Mesodermal cell (in vitro differentiated cells): ENCODE measurements around the gene GET3. TPM values are rescaled to one million over a fixed set of nuclear protein-coding genes. Genes with fewer than 3 reads are reported as not detected.
A peak's percentile ranks its signal among the peaks of the same experiment; 100 is the strongest.
"Not testable (repeated sequence)": the region's sequence is repeated elsewhere in the genome, so short reads cannot be mapped to it uniquely, and the experiment has no call there.

ENCODE experiments used
- H3K27ac ChIP-seq: 2 replicates; pipeline ENCODE4 v1.7.0; 2013; ENCODE audit warnings: mild to moderate bottlenecking, low read depth, low read length, moderate library complexity; ENCODE audit not compliant: severe bottlenecking
- H3K36me3 ChIP-seq: 2 replicates; pipeline ENCODE4 v1.7.1; 2013; ENCODE audit warnings: mild to moderate bottlenecking, low read length, moderate library complexity; ENCODE audit not compliant: control insufficient read depth, insufficient read depth
- H3K4me1 ChIP-seq: one replicate; pipeline ENCODE4 v1.7.1; 2013; ENCODE audit warnings: mild to moderate bottlenecking, low read length; ENCODE audit not compliant: insufficient read depth, control insufficient read depth, poor library complexity, severe bottlenecking
- H3K4me3 ChIP-seq: 2 replicates; pipeline ENCODE4 v1.7.0; 2013; ENCODE audit warnings: low read length, control low read depth, mild to moderate bottlenecking; ENCODE audit not compliant: insufficient read depth, poor library complexity, severe bottlenecking; ENCODE audit errors: extremely low read depth
- H3K9me3 ChIP-seq: 2 replicates; pipeline ENCODE4 v1.7.1; 2013; ENCODE audit warnings: mild to moderate bottlenecking, low read length, moderate library complexity; ENCODE audit not compliant: control insufficient read depth
- WGBS, 2 experiments: methylation state at CpG; one replicate each; pipeline ENCODE4 v1.1.5; 2013; ENCODE audit warnings: missing lambda C conversion rate in 2 of 2; ENCODE audit not compliant: insufficient coverage in 2 of 2; 5-methylcytosine and 5-hydroxymethylcytosine counted together
- polyA plus RNA-seq, 2 experiments: library from polyadenylated mRNA; stranded (reverse); fragments of 50-300 nt; gene quantifications; one replicate each; pipeline ENCODE4 v1.2.3, GENCODE V29; 2013

The GET3 gene
- 87.7 TPM for polyA plus RNA-seq (2013, experiment 1 of 2)
- polyA plus RNA-seq (2013, experiment 2 of 2), result 78.6 TPM

GRCh38 chr19:12736995-12737834, at the start of gene GET3:
TSS of gene GET3 (plus strand) at chr19:12737497. CDS start at chr19:12737506, 9 bp downstream.
- Histone ChIP-seq H3K4me1 (peaks cover 15% of the 10 kb centered on the region), H3K9me3 (no peaks in the 10 kb centered on the region), H3K36me3 (peaks cover 38% of the 10 kb centered on the region), H3K4me3 (peak within 1 kb of the TSS; percentile 86), H3K27ac (peak within 1 kb of the TSS; percentile 99)
- WGBS, 2 experiments, result 1% methylated on average over 23 to 28 of the region's 29 CpGs

- Histone ChIP-seq H3K27ac (no peak overlapping the region), H3K4me3 (no peak overlapping the region), H3K36me3 (peaks cover 8% of the 10 kb centered on the region), H3K4me1 (no peaks in the 10 kb centered on the region), H3K9me3 (no peaks in the 10 kb centered on the region)
- WGBS, 2 experiments, result 91 to 96% methylated on average over 9 to 12 of the region's 12 CpGs
Observed at GRCh38 chr19:12689012-12689411, 48.3 kb upstream of the GET3 start.

- 91 to 96% methylated on average over 17 to 23 of the region's 26 CpGs for WGBS, 2 experiments
Observed at GRCh38 chr19:12689581-12690216, 47.6 kb upstream of the GET3 start.

GRCh38 chr19:12692960-12693359, 44.3 kb upstream of the GET3 start:
- Histone ChIP-seq H3K4me3 (no peak overlapping the region), H3K4me1 (peaks cover 4% of the 10 kb centered on the region), H3K27ac (no peak overlapping the region), H3K36me3 (peaks cover 8% of the 10 kb centered on the region), H3K9me3 (no peaks in the 10 kb centered on the region)
- 90 to 100% methylated on average over 4 to 5 of the region's 5 CpGs for WGBS, 2 experiments

More at GRCh38 chr19:12689581-12690216, 47.6 kb upstream of the GET3 start:
- Histone ChIP-seq H3K9me3 (no peaks in the 10 kb centered on the region), H3K4me3 (no peak overlapping the region), H3K4me1 (no peaks in the 10 kb centered on the region), H3K36me3 (peaks cover 8% of the 10 kb centered on the region), H3K27ac (no peak overlapping the region)

- 92 to 95% methylated on average over 15 to 16 of the region's 16 CpGs for WGBS, 2 experiments
- Histone ChIP-seq H3K4me1 (peaks cover 4% of the 10 kb centered on the region), H3K36me3 (peaks cover 21% of the 10 kb centered on the region), H3K9me3 (no peaks in the 10 kb centered on the region), H3K4me3 (no peak overlapping the region), H3K27ac (no peak overlapping the region)
Observed at GRCh38 chr19:12694641-12695040, 42.7 kb upstream of the GET3 start.

GRCh38 chr19:12695096-12695495, 42.2 kb upstream of the GET3 start:
- Histone ChIP-seq H3K4me3 (peak overlapping the region; percentile 66), H3K9me3 (no peaks in the 10 kb centered on the region), H3K36me3 (peaks cover 25% of the 10 kb centered on the region), H3K4me1 (peaks cover 4% of the 10 kb centered on the region), H3K27ac (no peak overlapping the region)
- WGBS, 2 experiments, result 86 to 100% methylated on average over 2 of the region's 2 CpGs

- H3K36me3 ChIP-seq, result peaks cover 27% of the 10 kb centered on the region
- H3K4me3 ChIP-seq, result peak overlapping the region; percentile 66
- H3K4me1 ChIP-seq, result peaks cover 4% of the 10 kb centered on the region
- WGBS, 2 experiments, result 90 to 100% methylated on average over 1 of the region's 1 CpG
- H3K27ac ChIP-seq, result no peak overlapping the region
- H3K9me3 ChIP-seq, result no peaks in the 10 kb centered on the region
Observed at GRCh38 chr19:12695514-12695913, 41.8 kb upstream of the GET3 start.

- peak overlapping the region; percentile 66 for H3K4me3 ChIP-seq
- H3K27ac ChIP-seq, result no peak overlapping the region
- 3 to 6% methylated on average over 24 to 29 of the region's 36 CpGs for WGBS, 2 experiments
- no peaks in the 10 kb centered on the region for H3K9me3 ChIP-seq
- peaks cover 4% of the 10 kb centered on the region for H3K4me1 ChIP-seq
- H3K36me3 ChIP-seq, result peaks cover 31% of the 10 kb centered on the region
Observed at GRCh38 chr19:12695997-12696365, 41.3 kb upstream of the GET3 start.

GRCh38 chr19:12696366-12697335, 40.6 kb upstream of the GET3 start, which contains the start of gene FBXW9:
TSS of gene FBXW9 (minus strand) at chr19:12696631. CDS start at chr19:12696581, 50 bp downstream.
- WGBS, 2 experiments, result 12% methylated on average over 51 to 56 of the region's 59 CpGs
- Histone ChIP-seq H3K4me1 (peaks cover 4% of the 10 kb centered on the region), H3K27ac (peak within 1 kb of the TSS; percentile 91), H3K9me3 (no peaks in the 10 kb centered on the region), H3K36me3 (peaks cover 38% of the 10 kb centered on the region), H3K4me3 (peak within 1 kb of the TSS; percentile 66)

GRCh38 chr19:12697425-12697824, 39.9 kb upstream of the GET3 start:
- not testable (repeated sequence) for H3K4me1 ChIP-seq, H3K4me3 ChIP-seq, H3K9me3 ChIP-seq, H3K27ac ChIP-seq
- WGBS, 2 experiments, result 94 to 97% methylated on average over 22 of the region's 22 CpGs
- H3K36me3 ChIP-seq, result peaks cover 46% of the 10 kb centered on the region
